GM12864 (cell line): ENCODE results near the gene MMD2.

ENCODE experiments used
- DNase-seq: peaks from one replicate; pipeline ENCODE4 v3.0.0-alpha.2; 2011; ENCODE audit warnings: low read depth
- H3K4me3 ChIP-seq: 2 replicates; pipeline ENCODE4 v1.5.1; 2011; ENCODE audit warnings: mild to moderate bottlenecking, low read depth, low read length, control low read depth
- CTCF ChIP-seq: IDR thresholded peaks from 2 replicates; pipeline ENCODE4 v1.5.1; 2011; ENCODE audit warnings: low read depth, mild to moderate bottlenecking, moderate library complexity, low read length, control low read depth, inconsistent platforms; ENCODE audit errors: missing control alignments

Gene MMD2

GRCh38 chr7:4856336-4857057 lies 102.5 kb downstream of the MMD2 start:
- H3K4me3 ChIP-seq = no peak overlapping the region
- TF ChIP-seq CTCF = no peak
- DNase-seq = no peak
